Middle frontal gyrus (tissue), 1 donor: Measurements from ENCODE around the gene CNDP2.

ENCODE experiments used
- DNase-seq: peaks from one replicate; pipeline ENCODE4 v3.0.0-alpha.2; 2015; ENCODE audit warnings: low spot score; ENCODE audit errors: extremely low spot score

CNDP2 gene

DNA sequence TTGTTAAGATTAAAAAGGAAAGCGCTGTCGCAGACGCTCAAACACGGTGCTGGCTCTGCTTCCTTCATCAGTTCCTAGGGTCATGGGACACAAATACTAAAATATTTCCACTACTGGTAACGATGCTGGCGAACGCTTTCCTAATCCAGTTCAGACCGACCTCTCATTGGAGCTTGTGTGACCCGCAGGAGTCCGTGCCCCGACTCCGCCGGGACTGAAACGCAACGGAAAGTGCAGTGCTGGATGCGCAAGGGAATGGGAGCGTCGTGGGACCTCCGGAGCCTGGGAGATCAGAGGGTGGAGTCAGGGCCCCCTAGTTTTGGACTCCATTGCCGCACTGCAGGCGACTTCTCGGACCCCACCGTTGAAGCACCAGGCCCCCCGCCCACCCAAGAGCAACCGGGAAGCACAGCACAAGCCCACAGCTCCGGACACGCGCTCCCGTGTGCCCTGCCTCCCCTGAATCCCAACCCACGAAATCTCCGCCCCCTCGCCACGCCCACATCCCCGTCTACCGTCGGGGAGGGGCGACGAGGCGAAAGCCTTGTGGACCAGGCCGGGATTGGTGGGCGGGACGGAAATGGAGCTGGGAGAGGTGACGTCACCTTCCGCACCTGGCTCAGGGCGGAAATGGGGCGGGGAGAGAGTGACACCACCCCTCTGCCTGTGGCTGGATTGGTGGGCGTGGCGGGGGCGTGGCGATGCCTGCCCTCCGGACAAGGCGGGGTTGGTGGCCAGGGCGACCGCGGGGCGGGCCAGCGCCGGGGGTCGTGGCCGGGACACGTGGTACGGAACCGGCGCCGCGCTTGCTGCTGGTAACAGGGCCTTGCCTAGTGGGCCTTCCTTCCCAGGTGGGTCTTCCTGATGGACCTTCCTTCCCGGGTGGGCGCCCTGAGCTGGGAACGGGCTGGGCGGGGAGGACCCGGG, at the start of gene CNDP2:
TSS of gene CNDP2 (plus strand) at position 783 of the 927 bp plus-strand sequence. CDS start 3,611 bp downstream, outside the sequence.
- DNase-seq, result peak; percentile 98

DNA sequence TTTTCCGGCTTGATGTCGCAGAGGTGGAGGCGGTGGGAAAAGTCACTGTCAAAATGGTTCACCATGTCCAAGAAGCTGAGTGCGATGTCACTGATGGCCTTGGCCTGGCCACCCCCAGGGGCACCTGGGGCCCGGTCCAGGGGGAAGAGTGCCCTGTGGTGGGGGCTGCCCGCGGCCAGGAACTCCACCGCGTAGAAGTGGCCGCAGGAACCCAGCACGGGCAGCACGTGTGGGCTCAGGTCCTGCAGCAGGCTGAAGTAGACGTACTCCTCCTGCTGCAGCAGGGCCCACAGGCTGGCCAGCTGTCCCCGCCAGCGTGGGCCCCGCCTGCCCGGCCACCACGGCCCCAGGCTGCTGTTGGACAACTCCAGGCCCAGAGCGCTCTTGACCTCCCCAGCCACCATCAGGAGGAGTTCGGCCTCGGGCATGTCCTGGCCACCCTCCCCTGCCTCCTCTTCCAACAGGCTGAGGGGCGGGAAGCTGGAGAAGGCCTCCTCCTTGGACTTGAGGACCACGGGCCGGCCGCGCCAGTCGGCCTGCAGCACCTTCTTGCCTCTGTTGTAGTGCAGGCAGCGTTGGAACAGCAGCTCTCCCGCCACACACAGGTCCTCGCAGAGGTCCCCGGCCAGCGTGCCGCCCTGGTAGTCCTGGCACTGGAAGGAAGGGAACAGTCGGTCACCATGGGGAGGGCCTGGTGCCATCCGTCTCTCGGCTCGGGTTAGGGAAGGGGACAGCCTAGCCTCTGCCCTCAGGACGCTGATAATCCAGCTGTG, 49.3 kb upstream of the CNDP2 start:
- DNase-seq, result no peak

DNA sequence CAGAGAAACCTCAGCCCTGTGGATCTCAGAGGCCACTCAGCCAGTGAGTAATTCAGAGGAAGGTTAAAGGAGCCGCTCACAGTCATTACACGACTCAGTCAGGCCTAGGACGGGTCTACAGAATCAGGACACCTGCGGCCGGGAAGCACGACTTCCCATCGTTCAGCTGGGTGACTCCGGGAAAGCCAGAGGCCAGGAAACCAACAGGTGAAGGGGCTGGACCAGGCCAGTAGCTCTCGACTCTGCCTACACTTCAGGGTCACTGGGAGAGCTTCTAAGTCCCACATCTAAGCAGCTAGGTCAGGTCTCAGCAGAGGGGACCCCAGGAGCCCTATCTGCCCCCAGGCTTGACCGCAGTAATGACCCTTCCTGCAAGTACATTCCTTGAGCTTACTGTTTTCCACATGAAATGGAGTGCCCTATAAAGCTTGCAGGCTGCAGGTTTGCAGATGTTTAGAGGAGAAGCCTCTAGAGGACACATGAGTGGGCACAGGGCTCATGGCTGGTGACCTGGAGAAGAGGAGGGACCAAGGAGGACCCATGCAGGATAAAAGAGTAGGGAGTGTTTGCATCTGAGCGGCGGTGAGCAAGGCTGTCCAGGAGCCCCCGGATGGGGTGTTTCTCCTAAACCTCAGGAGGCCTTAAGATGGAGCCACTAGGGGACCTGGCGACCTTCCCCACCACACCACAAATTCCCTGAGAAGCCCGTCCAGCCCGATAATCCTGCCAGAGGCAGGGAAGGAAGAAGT, 48.6 kb upstream of the CNDP2 start:
- no peak for DNase-seq

DNA sequence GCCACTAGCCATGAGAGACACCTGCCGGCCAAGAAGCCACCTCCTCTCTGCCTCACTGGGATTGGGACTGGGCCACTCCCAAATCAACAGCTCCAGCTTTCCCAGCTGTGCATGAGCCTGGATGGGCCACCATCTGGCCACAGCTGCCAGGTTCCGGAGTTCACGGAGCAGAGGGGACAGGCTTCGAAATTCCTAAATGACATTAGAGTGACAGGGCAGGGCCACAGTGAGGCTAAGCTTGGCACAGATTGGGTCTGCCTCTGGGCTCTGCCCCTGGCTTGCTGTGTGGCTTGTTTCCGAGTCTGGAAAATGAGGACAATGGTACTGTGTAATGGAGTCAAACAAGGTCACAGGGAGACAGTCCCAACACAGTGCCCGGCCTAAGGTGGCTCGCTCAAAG, 45.5 kb upstream of the CNDP2 start:
- no peak for DNase-seq

DNA sequence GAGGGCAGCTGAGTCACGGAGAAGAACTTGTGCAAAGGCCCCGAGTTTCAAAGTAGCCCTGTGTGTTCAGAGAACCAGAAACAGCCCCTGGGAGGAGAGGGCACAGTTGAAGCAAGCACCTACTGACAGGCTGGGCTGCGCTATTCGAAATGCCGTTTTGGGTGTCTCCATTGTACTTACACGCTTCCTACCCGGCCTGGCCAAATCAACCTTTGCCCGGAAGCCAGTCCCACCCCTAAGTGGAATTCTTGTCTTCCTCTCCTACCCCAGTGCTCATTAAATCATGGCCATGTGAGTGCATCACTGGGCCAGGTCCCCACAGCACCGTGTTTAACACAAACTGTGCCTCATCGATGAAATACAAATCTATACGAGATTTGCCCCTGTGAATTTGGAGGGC, 45.0 kb upstream of the CNDP2 start:
- DNase-seq, result no peak

DNA sequence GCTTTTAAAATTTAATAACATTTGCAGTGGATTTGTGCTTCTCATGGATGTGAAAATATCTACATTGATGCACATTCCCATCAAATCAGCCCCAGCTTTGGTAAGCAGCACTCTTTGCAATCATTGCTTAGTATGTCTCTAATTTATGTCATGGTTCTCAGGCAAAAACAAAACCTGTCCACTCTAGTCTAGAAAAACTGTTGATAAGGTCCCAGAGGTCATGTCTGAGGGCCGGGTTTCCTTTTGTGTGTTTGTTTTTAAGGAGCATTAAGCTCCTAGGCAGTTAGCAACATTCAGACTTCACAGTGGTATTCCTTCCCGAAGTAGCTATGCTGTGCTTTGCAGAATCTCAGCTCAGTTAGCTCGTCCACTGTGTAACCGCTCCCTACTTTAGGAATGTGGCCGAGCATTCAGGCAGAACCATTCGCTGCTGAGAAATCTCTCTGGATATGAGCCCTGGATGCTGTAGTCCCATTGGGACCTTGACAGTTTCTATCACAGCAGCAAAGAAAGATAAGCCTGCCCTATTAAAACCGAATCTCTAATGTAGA, 43.1 kb upstream of the CNDP2 start:
- no peak for DNase-seq

DNA sequence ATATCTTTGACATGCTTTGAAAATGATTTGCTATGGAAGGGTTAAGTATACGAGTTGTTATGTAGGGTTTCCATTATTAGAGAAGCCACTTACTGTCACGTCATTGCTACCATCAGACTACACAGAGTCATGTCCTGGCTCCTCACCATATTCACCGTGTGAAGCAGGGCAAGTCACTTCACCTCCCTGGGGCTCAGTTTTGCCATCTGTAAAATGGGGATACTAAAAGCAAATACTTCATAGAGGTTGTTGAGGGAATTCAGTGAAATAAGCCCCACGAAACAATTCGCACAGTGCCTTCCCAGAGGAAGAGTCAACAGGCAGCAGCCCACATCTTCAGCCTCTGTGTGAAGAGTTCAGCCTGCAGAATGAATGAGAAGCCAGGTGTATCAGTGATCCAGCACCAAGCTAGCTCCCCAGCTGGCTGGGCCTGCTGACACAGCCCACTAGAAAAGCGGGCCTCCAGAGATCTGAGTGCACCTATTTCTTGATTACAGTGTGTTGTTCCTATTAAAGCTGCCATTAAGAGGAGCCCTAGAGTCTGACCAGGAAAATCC, 42.4 kb upstream of the CNDP2 start:
- DNase-seq, result no peak

DNA sequence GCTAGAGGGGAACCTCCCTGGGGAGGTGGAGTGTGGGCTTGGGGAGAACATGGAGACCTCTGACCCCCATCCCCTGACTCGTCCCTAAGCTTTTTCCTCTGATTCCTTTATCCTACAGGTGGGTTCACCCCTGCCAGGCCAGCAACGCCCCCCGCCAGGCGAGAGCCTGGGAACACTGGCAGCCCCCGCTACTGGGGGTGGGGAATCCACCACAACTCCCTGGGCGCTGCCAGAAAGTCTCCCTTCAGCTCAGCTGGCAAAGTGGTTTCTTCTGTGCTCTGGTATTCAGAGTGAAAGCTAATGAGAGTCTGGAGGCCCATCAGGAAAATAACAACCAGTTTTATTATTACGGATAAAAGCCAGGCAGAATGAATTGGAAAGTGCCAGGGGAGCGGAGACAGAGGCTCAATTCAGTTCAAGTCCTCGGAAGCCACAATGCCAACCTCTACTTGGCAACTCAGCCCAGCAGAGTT, 41.8 kb upstream of the CNDP2 start:
- peak; percentile 64 for DNase-seq

DNA sequence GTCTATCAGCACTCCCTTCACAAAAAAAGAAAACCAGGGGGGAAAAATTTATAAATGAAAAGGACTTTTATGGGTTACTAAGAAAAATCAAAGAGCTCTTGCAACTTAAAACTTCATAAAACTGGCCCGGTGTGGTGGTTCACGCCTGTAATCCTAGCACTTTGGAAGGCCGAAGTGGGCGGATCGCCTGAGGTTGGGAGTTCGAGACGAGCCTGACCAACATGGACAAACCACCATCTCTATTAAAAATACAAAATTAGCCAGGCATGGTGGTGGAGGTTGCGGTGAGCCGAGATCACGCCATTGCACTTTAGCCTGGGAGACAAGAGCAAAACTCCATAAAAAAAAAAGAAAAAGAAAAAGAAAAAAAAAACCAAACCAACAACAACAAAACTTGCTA, 40.8 kb upstream of the CNDP2 start:
- no peak for DNase-seq

DNA sequence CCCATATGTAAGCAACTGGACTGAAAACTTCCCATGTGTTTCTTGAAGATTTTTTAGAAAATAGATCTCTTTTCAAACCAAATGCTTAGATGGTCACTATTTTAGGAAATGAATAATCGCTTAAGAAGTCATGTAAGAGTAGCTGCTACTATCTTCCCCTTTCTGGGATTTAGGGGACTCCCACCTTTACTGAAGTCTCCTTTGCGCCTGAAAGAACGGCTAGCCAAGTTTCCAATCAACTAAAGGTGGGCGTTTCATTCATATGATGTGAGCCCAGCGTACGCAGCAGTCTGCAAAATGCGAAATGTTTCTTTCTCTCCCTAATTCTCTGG, 40.2 kb upstream of the CNDP2 start:
- DNase-seq, result no peak

DNA sequence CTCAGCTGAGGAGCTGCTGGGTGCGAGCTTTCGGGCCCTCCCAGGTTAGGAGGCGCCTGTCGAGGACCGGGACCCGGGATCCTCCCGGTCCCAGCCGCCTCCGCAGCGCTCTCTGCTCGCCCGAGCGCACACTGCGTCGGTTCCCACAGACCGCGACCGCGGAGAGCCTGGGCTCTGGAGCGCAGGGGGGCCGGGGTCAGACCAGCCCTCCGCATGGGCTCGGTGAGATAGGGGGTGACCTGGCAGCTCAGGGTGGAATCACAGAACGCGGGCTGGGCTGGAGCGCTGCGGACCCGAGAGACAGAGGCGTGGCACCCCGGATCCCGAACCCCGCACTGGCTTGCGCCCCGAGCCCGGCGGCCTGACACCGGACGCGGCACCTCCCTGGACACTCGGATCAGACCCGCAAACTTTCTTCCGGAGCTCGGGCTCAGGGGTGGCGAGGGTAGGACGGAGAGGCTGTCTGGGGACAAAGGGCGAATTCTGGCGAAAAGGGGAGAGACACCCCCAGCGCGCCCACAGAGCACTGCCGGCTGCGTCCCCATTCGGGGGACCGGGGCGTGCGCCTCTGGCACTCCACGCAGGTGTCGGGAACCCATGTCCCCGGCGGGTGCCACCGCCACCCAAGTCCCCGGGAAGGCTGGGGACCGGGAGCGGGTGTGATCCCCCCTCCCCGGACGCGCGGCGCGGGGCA, 39.7 kb upstream of the CNDP2 start:
- no peak for DNase-seq

DNA sequence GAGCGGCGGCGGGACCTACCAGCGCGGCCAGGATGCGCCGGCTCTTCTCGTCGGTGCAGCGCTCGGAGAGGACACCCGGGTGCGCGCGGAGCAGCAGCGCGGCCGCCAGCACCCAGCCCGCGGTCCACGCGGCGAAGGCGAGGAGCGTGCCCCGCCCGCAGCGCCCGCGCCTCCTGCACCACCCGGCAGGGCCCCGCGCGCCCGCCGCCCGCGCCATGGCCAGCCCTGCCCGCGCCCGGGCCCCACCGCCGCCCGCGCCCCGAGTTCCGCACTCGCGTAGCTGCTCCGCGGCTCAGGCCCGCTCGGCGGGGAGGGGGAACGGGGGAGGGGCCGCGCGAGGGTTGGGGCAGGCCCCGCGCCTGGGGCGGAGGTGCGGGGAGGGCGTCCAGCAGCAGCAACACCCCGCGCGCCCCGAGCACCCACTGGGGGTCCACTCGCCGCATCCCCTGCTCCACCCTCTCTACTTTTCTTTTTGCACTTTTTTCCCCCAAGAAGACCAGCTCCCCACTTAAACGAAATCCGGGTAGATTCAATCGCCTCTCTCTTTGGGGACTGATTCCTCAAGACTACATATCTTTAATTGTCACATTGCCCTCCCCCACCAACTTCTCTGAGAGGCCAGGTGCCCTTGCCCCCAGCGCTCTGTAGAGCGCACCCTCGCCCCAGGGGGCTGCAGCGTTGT, 39.0 kb upstream of the CNDP2 start, which contains the start of gene DIPK1C:
TSS of gene DIPK1C (minus strand) at position 266 of the 682 bp plus-strand sequence. CDS start at position 217, 49 bp downstream.
- no peak for DNase-seq

DNA sequence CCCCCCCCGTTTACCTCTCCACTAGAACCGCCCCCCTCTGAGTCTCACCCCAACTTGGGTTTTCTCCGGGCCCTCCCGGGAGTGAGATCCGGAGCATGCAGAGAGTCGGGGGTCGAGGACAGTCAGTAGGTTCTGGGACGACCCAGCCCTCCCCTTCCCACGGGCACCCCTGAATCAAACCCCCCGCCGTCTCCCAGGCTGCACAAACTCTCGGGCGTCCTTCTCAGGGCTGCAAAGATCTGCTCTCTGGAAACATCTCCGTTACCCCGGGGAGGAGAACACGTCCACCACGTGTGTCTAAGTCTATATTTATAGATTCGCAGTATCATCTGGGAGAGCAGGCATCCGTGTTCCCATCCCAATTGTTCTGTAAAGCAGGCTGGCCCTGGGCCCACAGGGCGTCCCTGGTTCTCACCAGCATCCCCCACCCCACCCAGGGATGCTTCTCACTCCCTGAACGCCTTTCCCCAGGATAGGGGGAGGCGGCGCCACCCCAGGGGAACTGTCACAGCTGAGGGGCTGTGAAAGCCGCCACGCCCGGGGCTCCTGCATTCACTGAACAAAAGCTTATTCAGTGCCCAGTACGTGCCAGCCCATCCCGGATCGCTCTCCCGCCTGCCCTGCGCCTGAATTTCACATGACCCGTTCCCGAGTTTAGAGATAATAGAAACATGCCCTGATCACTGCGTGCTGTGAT, 38.3 kb upstream of the CNDP2 start:
- DNase-seq, result peak; percentile 58

DNA sequence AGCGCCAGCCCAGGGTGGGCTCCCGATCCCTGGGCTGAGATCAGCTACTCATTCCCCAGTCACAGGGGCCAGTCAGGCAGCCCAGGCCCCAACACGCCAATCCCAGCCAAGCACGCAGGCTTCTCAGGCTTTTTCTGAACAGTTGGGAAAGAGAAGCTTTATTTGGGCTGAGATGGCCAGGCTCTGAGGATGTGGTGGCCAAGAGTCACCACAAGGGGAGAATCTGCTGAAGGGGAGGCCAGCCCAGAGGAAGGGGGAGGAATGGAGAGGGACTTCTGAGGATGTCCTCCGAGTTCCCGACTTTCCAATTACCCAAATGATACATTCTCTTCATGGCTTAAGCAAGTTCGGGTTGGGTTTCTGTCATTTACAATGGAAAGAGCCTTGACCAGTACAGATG, 36.3 kb upstream of the CNDP2 start:
- DNase-seq, result no peak

DNA sequence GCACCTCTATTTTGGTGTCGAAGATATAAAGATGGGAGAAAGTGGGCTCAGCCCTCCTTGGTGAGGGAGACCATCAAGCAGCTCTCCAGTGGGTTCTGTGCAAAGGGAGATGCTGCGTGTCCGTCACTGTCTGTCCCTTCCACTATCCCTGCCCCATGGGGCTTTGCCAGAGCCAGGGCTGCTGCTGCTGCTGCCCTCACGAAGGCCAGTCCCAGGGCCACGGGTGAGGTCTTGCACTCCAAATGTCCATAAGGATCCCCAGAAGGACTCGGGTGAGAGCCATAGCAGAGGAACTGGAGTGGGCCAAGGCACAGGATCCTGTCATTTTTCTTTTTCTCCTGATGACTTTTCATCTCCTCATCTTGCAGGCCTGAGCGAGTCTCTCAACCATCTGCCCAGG, 35.3 kb upstream of the CNDP2 start:
- no peak for DNase-seq

DNA sequence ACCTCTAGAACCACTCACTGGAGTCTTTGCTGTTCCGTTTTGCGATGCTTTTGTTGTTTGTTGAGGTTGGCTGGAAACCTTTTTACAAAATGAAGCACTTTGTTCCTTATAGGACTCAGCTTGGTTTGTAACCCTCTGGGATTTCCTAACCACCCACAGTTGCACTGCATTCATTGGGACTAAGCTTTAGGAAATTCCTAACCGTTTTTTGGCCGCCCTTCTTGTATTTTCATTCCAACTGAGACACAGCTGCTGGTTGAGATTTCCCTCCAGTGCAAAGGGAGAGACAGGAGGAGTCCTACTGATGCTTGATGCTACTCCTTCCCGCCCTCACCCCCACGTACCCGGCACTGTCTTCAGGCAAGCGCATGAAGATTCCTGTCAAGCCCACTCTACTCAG, 32.9 kb upstream of the CNDP2 start:
- DNase-seq, result no peak

DNA sequence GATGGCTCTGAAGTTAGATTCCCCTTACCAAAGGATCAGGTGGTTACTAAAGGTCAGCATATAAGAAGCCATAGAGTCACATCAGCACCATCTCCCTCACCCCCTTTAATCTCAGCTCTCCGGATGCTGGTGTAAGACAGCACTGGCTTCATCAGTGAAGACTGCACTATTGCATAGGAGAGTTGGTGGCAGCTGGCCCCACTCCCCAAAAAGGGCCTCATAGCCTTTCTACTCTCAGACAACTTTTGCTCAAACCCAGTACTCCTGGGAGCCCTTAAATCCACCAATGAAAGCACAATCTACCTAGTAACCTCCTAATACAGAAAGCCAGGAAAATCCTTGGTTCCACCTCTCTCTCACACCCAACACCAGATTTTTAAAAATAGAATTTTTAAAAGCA, 32.2 kb upstream of the CNDP2 start:
- DNase-seq, result no peak

DNA sequence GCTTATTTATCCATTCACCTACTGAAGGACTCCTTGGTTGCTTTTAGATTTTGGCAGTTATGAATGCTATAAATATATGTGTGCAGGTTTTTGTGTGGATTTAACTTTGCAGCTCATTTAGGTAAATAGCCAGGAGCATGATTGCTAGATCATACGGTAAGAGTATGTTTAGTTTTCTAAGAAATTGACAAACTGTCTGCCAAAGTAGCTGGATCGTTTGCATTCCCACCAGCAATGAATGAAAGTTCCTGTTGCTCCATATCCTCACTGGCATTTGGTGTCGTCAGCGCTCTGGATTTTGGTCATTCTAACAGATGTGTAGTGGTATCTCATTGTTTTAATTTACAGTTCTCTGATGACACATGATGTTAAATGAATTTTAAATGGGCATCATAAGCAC, 30.4 kb upstream of the CNDP2 start:
- no peak for DNase-seq

DNA sequence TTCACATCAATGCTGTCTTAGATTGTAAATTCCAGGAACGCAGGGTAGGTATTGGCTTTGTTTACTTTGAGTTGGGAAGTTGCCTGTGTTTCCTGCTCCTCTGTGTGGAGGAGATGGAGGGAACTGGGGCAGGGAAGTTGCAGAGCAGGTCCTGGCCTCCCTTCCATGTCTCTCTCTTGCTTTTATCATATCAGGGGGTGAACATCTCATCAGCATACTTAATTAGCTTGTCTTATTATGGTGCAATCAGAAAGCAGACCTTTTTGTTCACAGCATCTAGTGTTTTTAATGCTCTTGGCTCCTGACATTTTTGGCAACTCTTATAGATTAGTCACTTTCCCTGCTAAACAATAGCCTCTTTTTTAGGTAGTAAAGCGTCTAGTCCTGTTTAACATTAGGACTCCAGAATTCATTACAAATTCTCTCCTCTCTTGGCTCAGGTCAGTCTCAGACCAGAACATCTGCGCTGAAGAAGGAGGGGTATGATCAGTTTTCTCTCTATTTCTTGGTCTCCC, 27.6 kb upstream of the CNDP2 start:
- no peak for DNase-seq
